Thoracic aorta (tissue), 2 donors: ENCODE data around the gene PLA2G1B. TPM values are rescaled to one million over a fixed set of nuclear protein-coding genes. Genes with fewer than 3 reads are reported as not detected.
"Not testable (repeated sequence)": the region's sequence is repeated elsewhere in the genome, so short reads cannot be mapped to it uniquely, and the experiment has no call there.

ENCODE experiments used
- ATAC-seq: fragments of 150-250 bp; one replicate; pipeline ENCODE4 v1.8.0; 2017; ENCODE audit warnings: low read depth; ENCODE audit not compliant: insufficient number of reproducible peaks, low FRiP score
- DNase-seq: peaks from one replicate; pipeline ENCODE4 v3.0.0-alpha.2; 2020; ENCODE audit warnings: low spot score
- H3K27ac ChIP-seq, 2 donors: fragments of 200-600 bp; sonication (generic); 1 replicate in 1 of 2; 2 replicates in 1 of 2; pipeline ENCODE4 v1.5.1; 2016; ENCODE audit warnings: mild to moderate bottlenecking in 2 of 2, moderate library complexity in 2 of 2
- H3K27me3 ChIP-seq: fragments of 200-600 bp; sonication (generic); replicated peaks from 2 replicates; pipeline ENCODE4 v1.6.0; 2016; ENCODE audit warnings: mild to moderate bottlenecking; ENCODE audit not compliant: insufficient read depth
- H3K36me3 ChIP-seq: fragments of 200-600 bp; sonication (generic); one replicate; pipeline ENCODE4 v1.5.1; 2016
- H3K4me1 ChIP-seq, 2 donors: fragments of 200-600 bp; sonication (generic); 1 replicate in 1 of 2; 2 replicates in 1 of 2; pipeline versions ENCODE4 v1.5.1 to v1.6.0; 2016; ENCODE audit warnings: low read depth in 2 of 2, mild to moderate bottlenecking in 1 of 2; ENCODE audit not compliant: control insufficient read depth in 1 of 2
- H3K4me3 ChIP-seq: fragments of 200-600 bp; sonication (generic); 2 replicates; pipeline ENCODE4 v1.5.1; 2016; ENCODE audit warnings: mild to moderate bottlenecking
- H3K9me3 ChIP-seq: fragments of 200-600 bp; sonication (generic); 2 replicates; pipeline ENCODE4 v1.5.1; 2016
- CTCF ChIP-seq: fragments of 200-600 bp; sonication (generic); IDR thresholded peaks from one replicate; pipeline ENCODE4 v1.5.1; 2019; ENCODE audit warnings: antibody characterized with exemption
- total RNA-seq, 2 donors: library from RNA; depleted of rRNA; stranded (reverse); fragments of >200 nt; gene quantifications; one replicate each; pipeline versions ENCODE4 v1.1.0 to v1.2.3, GENCODE V29; 2016

Gene PLA2G1B
- total RNA-seq, 2 donors from 2014 or later = not detected

GRCh38 chr12:120343692-120344091 lies 16.1 kb upstream of the PLA2G1B start:
- Histone ChIP-seq H3K27me3 (no peaks in the 10 kb centered on the region), H3K9me3 (no peaks in the 10 kb centered on the region), H3K36me3 (no peaks in the 10 kb centered on the region), H3K27ac (no peak overlapping the region), H3K4me3 (no peak overlapping the region), H3K4me1 (no peaks in the 10 kb centered on the region)
- no peak for DNase-seq
- TF ChIP-seq CTCF = no peak
- no peak for ATAC-seq

- H3K27me3 ChIP-seq = no peaks in the 10 kb centered on the region
- no peaks in the 10 kb centered on the region for H3K4me1 ChIP-seq
- no peaks in the 10 kb centered on the region for H3K36me3 ChIP-seq
- H3K27ac ChIP-seq = no peak overlapping the region
- H3K9me3 ChIP-seq = no peaks in the 10 kb centered on the region
- H3K4me3 ChIP-seq = no peak overlapping the region
- no peak for ATAC-seq
- no peak for DNase-seq
- no peak for TF ChIP-seq CTCF
These were observed 15.5 kb upstream of the PLA2G1B start for GRCh38 chr12:120343039-120343537.

GRCh38 chr12:120342175-120343038 lies 14.8 kb upstream of the PLA2G1B start:
- Histone ChIP-seq H3K4me1 (no peaks in the 10 kb centered on the region), H3K36me3 (no peaks in the 10 kb centered on the region), H3K27me3 (no peaks in the 10 kb centered on the region), H3K4me3 (no peak overlapping the region), H3K9me3 (no peaks in the 10 kb centered on the region), H3K27ac (no peak overlapping the region)
- DNase-seq (no peak), ATAC-seq (no peak)
- no peak for TF ChIP-seq CTCF

- no peak for TF ChIP-seq CTCF
- H3K27ac ChIP-seq = no peak overlapping the region
- H3K36me3 ChIP-seq = no peaks in the 10 kb centered on the region
- ATAC-seq (no peak), DNase-seq (no peak)
- H3K27me3 ChIP-seq = no peaks in the 10 kb centered on the region
- H3K4me1 ChIP-seq = no peaks in the 10 kb centered on the region
- no peak overlapping the region for H3K4me3 ChIP-seq
- no peaks in the 10 kb centered on the region for H3K9me3 ChIP-seq
These were observed 11.7 kb upstream of the PLA2G1B start for GRCh38 chr12:120339256-120339655.

GRCh38 chr12:120337730-120338129 lies 10.2 kb upstream of the PLA2G1B start:
- Histone ChIP-seq H3K27ac (no peak overlapping the region), H3K4me1 (no peaks in the 10 kb centered on the region), H3K36me3 (no peaks in the 10 kb centered on the region), H3K4me3 (no peak overlapping the region), H3K27me3 (no peaks in the 10 kb centered on the region), H3K9me3 (no peaks in the 10 kb centered on the region)
- no peak for ATAC-seq
- DNase-seq = no peak
- no peak for TF ChIP-seq CTCF

- not testable (repeated sequence) for H3K4me3 ChIP-seq, DNase-seq, H3K27me3 ChIP-seq, H3K9me3 ChIP-seq, H3K36me3 ChIP-seq, H3K4me1 ChIP-seq, H3K27ac ChIP-seq, ATAC-seq
These were observed 8.8 kb upstream of the PLA2G1B start for GRCh38 chr12:120336392-120336791.
